Measurements from ENCODE around the gene ANO4.

DNA sequence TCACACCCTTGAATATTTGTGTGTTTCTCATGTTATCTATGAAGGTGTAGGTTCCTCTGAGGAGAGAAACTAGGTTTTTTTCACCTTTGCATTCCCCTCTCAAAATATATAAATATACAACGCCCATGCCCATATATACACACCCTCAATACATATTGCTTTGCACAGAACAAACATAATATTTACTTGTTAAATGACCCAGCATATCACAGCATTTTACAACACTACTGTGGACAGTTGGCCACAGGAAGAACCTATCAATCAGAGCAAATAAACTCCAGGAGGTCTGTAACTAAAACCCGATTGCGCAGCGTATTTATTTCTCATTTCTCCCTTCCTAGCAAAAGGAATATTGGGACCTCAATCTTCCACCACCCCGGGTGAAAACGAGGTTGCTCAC lies 219.4 kb downstream of the ANO4 start:
- TF ChIP-seq, protein P1, sequence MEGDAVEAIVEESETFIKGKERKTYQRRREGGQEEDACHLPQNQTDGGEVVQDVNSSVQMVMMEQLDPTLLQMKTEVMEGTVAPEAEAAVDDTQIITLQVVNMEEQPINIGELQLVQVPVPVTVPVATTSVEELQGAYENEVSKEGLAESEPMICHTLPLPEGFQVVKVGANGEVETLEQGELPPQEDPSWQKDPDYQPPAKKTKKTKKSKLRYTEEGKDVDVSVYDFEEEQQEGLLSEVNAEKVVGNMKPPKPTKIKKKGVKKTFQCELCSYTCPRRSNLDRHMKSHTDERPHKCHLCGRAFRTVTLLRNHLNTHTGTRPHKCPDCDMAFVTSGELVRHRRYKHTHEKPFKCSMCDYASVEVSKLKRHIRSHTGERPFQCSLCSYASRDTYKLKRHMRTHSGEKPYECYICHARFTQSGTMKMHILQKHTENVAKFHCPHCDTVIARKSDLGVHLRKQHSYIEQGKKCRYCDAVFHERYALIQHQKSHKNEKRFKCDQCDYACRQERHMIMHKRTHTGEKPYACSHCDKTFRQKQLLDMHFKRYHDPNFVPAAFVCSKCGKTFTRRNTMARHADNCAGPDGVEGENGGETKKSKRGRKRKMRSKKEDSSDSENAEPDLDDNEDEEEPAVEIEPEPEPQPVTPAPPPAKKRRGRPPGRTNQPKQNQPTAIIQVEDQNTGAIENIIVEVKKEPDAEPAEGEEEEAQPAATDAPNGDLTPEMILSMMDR (IDR thresholded peaks at IDR 0.05 in 4 of 5, conservative IDR thresholded peaks at IDR 0.05 in 1 of 5) = no peak
- no peak for TF ChIP-seq POLR2A (IDR thresholded peaks at IDR 0.05)

Data from gastrocnemius medialis (tissue), 4 donors.